Natural killer cell (primary cell): ENCODE data around the gene TYK2. TPM values are rescaled to one million over a fixed set of nuclear protein-coding genes. Genes with fewer than 3 reads are reported as not detected.
"Not testable (repeated sequence)": the region's sequence is repeated elsewhere in the genome, so short reads cannot be mapped to it uniquely, and the experiment has no call there.

Source experiments
- ATAC-seq, 3 donors: fragments of 150-1000 bp in 2 of 3; fragments of 200-7000 bp in 1 of 3; cut with Tn5 transposase; 1 replicate in 1 of 3; 2 replicates in 2 of 3; pipeline ENCODE4 v1.10.0; 2021; ENCODE audit warnings: mild to moderate bottlenecking in 2 of 3, moderate library complexity in 2 of 3
- DNase-seq, 2 donors: peaks; one replicate each; pipeline versions ENCODE4 v3.0.0 to v3.0.0-alpha.2; 2013 to 2021; ENCODE audit warnings: mixed read lengths in 1 of 2
- H3K27ac ChIP-seq: one replicate; pipeline ENCODE4 v1.5.1; 2013; ENCODE audit warnings: mild to moderate bottlenecking, low read length
- H3K27me3 ChIP-seq: one replicate; pipeline ENCODE4 v1.6.1; 2013; ENCODE audit warnings: low read length; ENCODE audit not compliant: control insufficient read depth, insufficient read depth
- H3K36me3 ChIP-seq: one replicate; pipeline ENCODE4 v1.6.1; 2013; ENCODE audit warnings: low read length; ENCODE audit not compliant: control insufficient read depth, insufficient read depth
- H3K4me1 ChIP-seq: one replicate; pipeline ENCODE4 v1.6.1; 2013; ENCODE audit warnings: low read length; ENCODE audit not compliant: control insufficient read depth, insufficient read depth
- H3K4me3 ChIP-seq: one replicate; pipeline ENCODE4 v1.5.1; 2013; ENCODE audit warnings: low read length
- H3K9me3 ChIP-seq: one replicate; pipeline ENCODE4 v1.6.1; 2013; ENCODE audit warnings: low read length; ENCODE audit not compliant: control insufficient read depth, insufficient read depth
- H3K27ac Mint-ChIP-seq, 2 donors: one replicate each; pipeline ENCODE4 v1.8.0; 2022; ENCODE audit warnings: mild to moderate bottlenecking in 2 of 2, mixed read lengths in 2 of 2, moderate library complexity in 1 of 2
- H3K27me3 Mint-ChIP-seq, 2 donors: one replicate each; pipeline ENCODE4 v1.8.0; 2022; ENCODE audit warnings: low read depth in 2 of 2, mixed read lengths in 2 of 2
- H3K36me3 Mint-ChIP-seq: one replicate; pipeline ENCODE4 v1.8.0; 2022; ENCODE audit warnings: mixed read lengths
- H3K4me1 Mint-ChIP-seq, 2 donors: one replicate each; pipeline ENCODE4 v1.8.0; 2022; ENCODE audit warnings: mixed read lengths in 2 of 2
- H3K4me3 Mint-ChIP-seq: one replicate; pipeline ENCODE4 v1.8.0; 2022; ENCODE audit warnings: mild to moderate bottlenecking, moderate library complexity, mixed read lengths
- H3K9me3 Mint-ChIP-seq, 2 donors: one replicate each; pipeline ENCODE4 v1.8.0; 2022; ENCODE audit warnings: mixed read lengths in 2 of 2
- CTCF ChIP-seq: fragments of 200-600 bp; IDR thresholded peaks from one replicate; pipeline ENCODE4 v1.8.0; 2022; ENCODE audit warnings: antibody characterized with exemption
- WGBS: methylation state at CpG from one replicate; pipeline ENCODE4 v1.1.7; 2013; ENCODE audit warnings: missing lambda C conversion rate; ENCODE audit not compliant: insufficient coverage; 5-methylcytosine and 5-hydroxymethylcytosine counted together
- intact Hi-C: fragments of 100-400 bp; cut with micrococcal nuclease; formaldehyde crosslinking; loops from one replicate; pipeline ENCODE4 v1.14.2; 2022
- total RNA-seq, 4 donors: library from RNA; stranded (reverse); fragments of 120-200 nt in 1 of 4; gene quantifications; one replicate each; pipeline versions ENCODE4 v1.2.3 to v1.2.4, GENCODE V29; 2013 to 2022

Gene TYK2
- total RNA-seq, 3 donors from 2014 or later (not counting 1 experiment from before 2014, with no cell fraction given), result 401 to 469 (median 454) TPM

DNA sequence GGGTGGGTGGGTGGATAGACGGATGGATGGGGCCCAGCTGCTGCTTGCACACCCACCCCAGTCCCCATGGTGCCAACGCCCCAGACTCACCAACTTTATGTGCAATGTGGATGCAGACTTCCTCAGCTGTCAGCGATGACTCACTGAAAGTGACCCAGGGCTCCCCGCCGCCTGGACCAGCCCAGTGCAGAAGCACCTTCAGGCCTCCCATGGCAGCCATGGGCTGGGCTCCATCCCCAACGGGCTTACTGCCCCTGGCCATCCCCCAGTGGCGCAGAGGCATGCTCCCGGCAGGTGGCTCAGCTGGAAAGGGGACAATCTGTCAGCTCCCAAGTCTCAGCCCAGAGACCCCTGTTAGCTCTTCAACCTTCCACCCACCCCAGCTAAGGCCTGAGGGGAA lies 2.2 kb downstream of the TYK2 start:
- TF ChIP-seq CTCF, result no peak
- Mint-ChIP-seq H3K27ac (peak overlapping the region; percentile 43 to 63), H3K4me3 (no peak overlapping the region), H3K4me1 (peaks cover 19 to 37% of the 10 kb centered on the region in 2 donors), H3K27me3 (no peaks in the 10 kb centered on the region), H3K9me3 (no peaks in the 10 kb centered on the region), H3K36me3 (no peaks in the 10 kb centered on the region)
- Histone ChIP-seq H3K27me3 (no peaks in the 10 kb centered on the region), H3K4me3 (no peak overlapping the region), H3K9me3 (no peaks in the 10 kb centered on the region), H3K36me3 (peaks cover 14% of the 10 kb centered on the region), H3K27ac (no peak overlapping the region), H3K4me1 (peaks cover 22% of the 10 kb centered on the region)
- ATAC-seq (no peak), DNase-seq (no peak)
- WGBS, result 97% methylated on average over 7 of the region's 8 CpGs
- intact Hi-C loops, result no loop called here

- H3K27ac ChIP-seq, H3K9me3 Mint-ChIP-seq, H3K4me3 Mint-ChIP-seq, H3K27me3 Mint-ChIP-seq, H3K27me3 ChIP-seq, H3K27ac Mint-ChIP-seq, intact Hi-C loops, ATAC-seq, H3K36me3 Mint-ChIP-seq, DNase-seq, H3K9me3 ChIP-seq, H3K4me3 ChIP-seq: not testable (repeated sequence)
- 100% methylated on average over 2 of the region's 2 CpGs for WGBS
- Histone ChIP-seq H3K4me1 (peaks cover 26% of the 10 kb centered on the region), H3K36me3 (peaks cover 18% of the 10 kb centered on the region)
- H3K4me1 Mint-ChIP-seq, result peaks cover 19 to 37% of the 10 kb centered on the region in 2 donors
Measured at GRCh38 chr19:10377140-10377640, 3.2 kb downstream of the TYK2 start.

- Mint-ChIP-seq H3K27ac (no peak overlapping the region), H3K4me1 (peaks cover 6 to 23% of the 10 kb centered on the region in 2 donors), H3K27me3 (no peaks in the 10 kb centered on the region), H3K9me3 (no peaks in the 10 kb centered on the region), H3K4me3 (peak overlapping the region; percentile 4), H3K36me3 (no peaks in the 10 kb centered on the region)
- Histone ChIP-seq H3K27ac (no peak overlapping the region), H3K4me1 (peaks cover 17% of the 10 kb centered on the region), H3K27me3 (no peaks in the 10 kb centered on the region), H3K9me3 (no peaks in the 10 kb centered on the region), H3K4me3 (no peak overlapping the region), H3K36me3 (peaks cover 22% of the 10 kb centered on the region)
- 87% methylated on average over 5 of the region's 5 CpGs for WGBS
- intact Hi-C loops, result no loop called here
- TF ChIP-seq CTCF, result no peak
- ATAC-seq (no peak), DNase-seq (no peak)
Measured at GRCh38 chr19:10374931-10375330, 5.4 kb downstream of the TYK2 start.

DNA sequence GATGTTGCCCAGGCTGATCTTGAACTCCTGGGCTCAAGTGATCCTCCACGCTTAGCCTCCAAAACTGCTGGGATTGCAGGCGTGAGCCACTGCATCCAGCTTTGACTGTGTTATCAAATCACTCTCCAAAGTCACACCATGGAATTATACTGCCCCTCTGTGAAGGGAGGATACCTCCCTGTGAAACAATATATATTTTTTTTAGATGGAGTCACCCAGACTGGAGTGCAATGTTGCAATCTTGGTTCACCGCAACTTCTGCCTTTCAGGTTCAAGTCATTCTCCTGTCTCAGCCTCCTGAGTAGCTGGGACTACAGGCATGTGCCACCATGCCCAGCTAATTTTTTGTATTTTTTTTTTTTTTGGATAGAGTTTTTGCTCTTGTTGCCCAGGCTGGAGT lies 7.7 kb downstream of the TYK2 start:
- no peaks in the 10 kb centered on the region for H3K9me3 ChIP-seq
- ATAC-seq (no peak), DNase-seq (no peak)
- Mint-ChIP-seq H3K4me1 (peaks cover 0 to 17% of the 10 kb centered on the region in 2 donors), H3K4me3 (no peak overlapping the region), H3K27ac (no peak overlapping the region), H3K9me3 (no peaks in the 10 kb centered on the region), H3K27me3 (no peaks in the 10 kb centered on the region), H3K36me3 (peaks cover 8% of the 10 kb centered on the region)
- no peak overlapping the region for H3K27ac ChIP-seq
- TF ChIP-seq CTCF, result no peak
- 96% methylated on average over 3 of the region's 3 CpGs for WGBS
- H3K4me3 ChIP-seq, result no peak overlapping the region
- peaks cover 32% of the 10 kb centered on the region for H3K36me3 ChIP-seq
- H3K27me3 ChIP-seq, result no peaks in the 10 kb centered on the region
- H3K4me1 ChIP-seq, result peaks cover 7% of the 10 kb centered on the region
- intact Hi-C loops, result no loop called here
